Stimulated activated CD4-positive, alpha-beta T cell treated with anti-CD3 and anti-CD28 coated beads, Interleukin-15, amount 100 ng/mL, for 48 hours (primary cell): ENCODE data around the gene GTPBP10.

Experiments
- DNase-seq, 2 donors: peaks; one replicate each; pipeline ENCODE4 v3.0.0-alpha.2; 2020; ENCODE audit warnings: low read depth in 2 of 2

The GTPBP10 gene

GRCh38 chr7:90430614-90431460, 84.3 kb downstream of the GTPBP10 start:
- no peak for DNase-seq

GRCh38 chr7:90432752-90433151, 86.2 kb downstream of the GTPBP10 start:
- no peak for DNase-seq

GRCh38 chr7:90433221-90433620, 86.7 kb downstream of the GTPBP10 start:
- DNase-seq, result no peak
